Fibroblast of skin of abdomen (primary cell): ENCODE measurements around the gene GRIA1.
"Not testable (repeated sequence)": the region's sequence is repeated elsewhere in the genome, so short reads cannot be mapped to it uniquely, and the experiment has no call there.

Experiments
- DNase-seq: peaks from one replicate; pipeline ENCODE4 v3.0.0-alpha.2; 2013

GRIA1 gene

DNA sequence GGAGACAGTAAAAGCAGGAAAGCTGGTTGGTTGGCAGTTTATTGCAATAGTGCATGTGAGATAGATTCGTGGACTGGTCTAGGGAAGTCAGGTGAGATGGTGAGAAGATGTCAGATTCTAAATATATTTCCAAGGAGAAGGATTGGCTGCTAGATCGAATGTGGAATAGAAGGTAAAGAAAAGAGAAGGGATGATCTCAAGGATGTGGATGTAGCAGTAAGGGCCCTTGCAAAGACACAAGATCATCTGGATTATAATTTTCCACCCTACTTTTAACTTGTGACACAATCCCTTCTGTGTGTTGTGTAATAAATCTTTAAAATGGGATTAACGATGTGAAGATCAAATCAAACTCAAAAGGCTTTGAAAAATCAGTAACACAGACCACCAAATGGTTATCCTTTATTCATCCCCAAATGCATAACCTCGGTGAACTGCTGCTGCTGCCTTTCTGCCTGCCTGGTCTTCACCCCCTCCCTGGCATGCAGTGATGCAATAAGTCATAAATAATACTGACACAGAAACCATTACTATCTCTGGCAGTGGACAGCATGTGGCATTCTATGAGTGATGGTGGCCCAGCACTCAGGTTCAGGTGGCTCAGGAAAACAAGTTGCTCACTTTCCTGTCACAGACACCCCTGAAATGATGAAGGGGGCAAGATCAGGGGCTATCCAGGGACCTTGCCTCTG, 369.9 kb downstream of the GRIA1 start:
- DNase-seq, result no peak

DNA sequence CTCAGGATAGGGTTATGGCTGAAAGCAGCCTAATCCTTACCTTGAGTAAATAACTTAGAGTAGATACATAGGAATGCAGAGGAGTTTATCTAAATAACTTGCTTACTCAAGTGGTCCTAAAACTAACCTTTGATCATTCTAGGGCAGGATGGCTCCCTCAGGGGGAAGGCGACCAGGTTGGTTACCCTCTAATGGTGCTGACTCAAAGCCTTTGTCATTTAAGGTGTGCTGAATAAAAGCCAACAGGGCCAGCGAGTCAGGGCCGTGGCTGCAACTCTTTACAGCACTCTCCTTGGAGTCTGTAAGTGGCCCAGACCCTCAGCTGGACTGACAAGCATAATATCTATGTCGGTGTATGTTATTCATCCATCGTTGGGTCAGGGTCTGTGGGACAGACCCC, 372.4 kb downstream of the GRIA1 start:
- not testable (repeated sequence) for DNase-seq
